Caco-2 (cell line): ENCODE measurements around the gene IL2RG. TPM values are rescaled to one million over a fixed set of nuclear protein-coding genes. Genes with fewer than 3 reads are reported as not detected.

Experiments used
- BruUV-seq: library from RNA; stranded (reverse); fragments of 400-500 nt; replicated peaks from 2 replicates; lab custom pipeline; 2021; lab: Mats Ljungman, UMichigan
- CTCF ChIA-PET: fragments of 300-600 bp; sonication (Branson Sonifier 250); formaldehyde crosslinking; loops from one replicate; lab custom pipeline; 2022; ENCODE audit warnings: antibody characterized with exemption; lab: Charles Lee
- POLR2A ChIA-PET: fragments of 300-600 bp; sonication (Branson Sonifier 250); formaldehyde crosslinking; loops from one replicate; lab custom pipeline; 2022; ENCODE audit warnings: antibody characterized with exemption; lab: Charles Lee
- DNase-seq, 2 experiments: peaks; one replicate each; pipeline versions ENCODE4 v3.0.0 to v3.0.0-alpha.2; 2020 to 2022
- H3K27me3 ChIP-seq: replicated peaks from 2 replicates; pipeline ENCODE4 v1.6.0; 2011; ENCODE audit warnings: low read length; ENCODE audit not compliant: control insufficient read depth, insufficient read depth
- H3K36me3 ChIP-seq: 2 replicates; pipeline ENCODE4 v1.5.1; 2011; ENCODE audit warnings: low read length; ENCODE audit not compliant: control insufficient read depth, insufficient read depth
- H3K4me1 ChIP-seq: fragments of 250-450 bp; sonication (Bioruptor Pico); 2 replicates; pipeline ENCODE4 v1.5.1; 2020; ENCODE audit warnings: mild to moderate bottlenecking
- H3K4me3 ChIP-seq: 2 replicates; pipeline ENCODE4 v1.5.1; 2011; ENCODE audit warnings: low read depth, mild to moderate bottlenecking, control low read depth, low read length
- H3K9me3 ChIP-seq: fragments of 250-450 bp; sonication (Bioruptor Pico); 2 replicates; pipeline ENCODE4 v1.5.1; 2020; ENCODE audit warnings: mild to moderate bottlenecking, moderate library complexity
- H3K27ac Mint-ChIP-seq: one replicate; pipeline ENCODE4 v1.8.0; 2022; ENCODE audit warnings: mixed read lengths; ENCODE audit not compliant: unreplicated experiment
- H3K27me3 Mint-ChIP-seq: one replicate; pipeline ENCODE4 v1.8.0; 2022; ENCODE audit warnings: mixed read lengths; ENCODE audit not compliant: insufficient read depth, unreplicated experiment
- H3K36me3 Mint-ChIP-seq: one replicate; pipeline ENCODE4 v1.8.0; 2022; ENCODE audit warnings: mild to moderate bottlenecking, mixed read lengths; ENCODE audit not compliant: insufficient read depth, unreplicated experiment
- H3K4me1 Mint-ChIP-seq: one replicate; pipeline ENCODE4 v1.8.0; 2022; ENCODE audit warnings: low read depth, mixed read lengths; ENCODE audit not compliant: unreplicated experiment
- H3K4me3 Mint-ChIP-seq: one replicate; pipeline ENCODE4 v1.8.0; 2022; ENCODE audit warnings: mild to moderate bottlenecking, moderate library complexity, mixed read lengths; ENCODE audit not compliant: unreplicated experiment
- H3K9me3 Mint-ChIP-seq: one replicate; pipeline ENCODE4 v1.8.0; 2022; ENCODE audit warnings: mixed read lengths; ENCODE audit not compliant: unreplicated experiment
- intact Hi-C: fragments of 100-400 bp; cut with micrococcal nuclease; formaldehyde crosslinking; loops from one replicate; pipeline ENCODE4 v1.10.0; 2022; ENCODE audit not compliant: unreplicated experiment
- total RNA-seq: library from RNA; stranded (reverse); gene quantifications from 2 replicates; pipeline ENCODE4 v1.2.3, GENCODE V29; 2022
- TF ChIP-seq, protein P1 (sequence below), 2 experiments: fragments of 200-600 bp in 1 of 2; IDR thresholded peaks; 1 replicate in 1 of 2; 2 replicates in 1 of 2; pipeline versions ENCODE4 v1.5.1 to v1.8.0; 2011 to 2022; ENCODE audit warnings: antibody characterized with exemption in 1 of 2, control low read depth in 1 of 2, inconsistent platforms in 1 of 2, low read depth in 1 of 2, low read length in 1 of 2, mild to moderate bottlenecking in 1 of 2, moderate library complexity in 1 of 2; ENCODE audit not compliant: insufficient read depth in 1 of 2, severe bottlenecking in 1 of 2, unreplicated experiment in 1 of 2

Gene IL2RG
- total RNA-seq, 1 experiment from 2014 or later: 5.1 TPM

DNA sequence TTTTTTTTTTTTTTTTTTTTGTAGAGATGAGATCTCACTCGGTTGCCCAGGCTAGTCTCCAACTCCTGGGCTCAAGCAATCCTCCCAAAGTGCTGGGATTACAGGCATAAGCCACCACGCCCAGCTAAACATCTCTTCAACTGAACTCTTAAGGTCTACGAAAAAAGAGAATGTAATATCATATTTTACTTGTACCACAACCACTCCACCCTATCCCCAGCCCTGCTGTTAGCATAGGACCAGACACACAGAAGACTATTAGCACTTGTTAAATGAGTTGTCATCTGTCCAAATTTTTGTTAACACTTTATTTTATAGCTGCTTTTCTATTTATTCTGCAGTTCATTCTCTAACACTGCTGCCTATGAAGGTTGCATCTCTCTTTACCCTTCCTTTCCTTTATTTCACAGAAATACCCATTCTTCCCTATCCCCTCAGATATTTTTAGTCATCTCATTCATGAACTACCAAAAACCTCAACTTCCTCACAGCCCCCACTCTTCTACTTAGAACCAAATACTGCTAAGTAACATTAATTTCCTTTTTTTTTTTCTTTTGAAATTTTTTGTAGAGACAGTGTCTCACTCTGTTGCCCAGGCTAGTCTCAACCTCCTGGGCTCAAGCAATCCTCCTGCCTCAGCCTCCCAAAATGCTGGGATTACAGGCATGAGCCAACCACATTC, 53.4 kb downstream of the IL2RG start:
- H3K36me3 Mint-ChIP-seq: peaks cover 34% of the 10 kb centered on the region
- H3K27me3 Mint-ChIP-seq: no peaks in the 10 kb centered on the region
- no peak overlapping the region for H3K4me3 ChIP-seq
- H3K36me3 ChIP-seq: no peaks in the 10 kb centered on the region
- H3K27ac Mint-ChIP-seq: no peak overlapping the region
- no peaks in the 10 kb centered on the region for H3K27me3 ChIP-seq
- CTCF ChIA-PET: no interaction called here
- H3K9me3 ChIP-seq: no peaks in the 10 kb centered on the region
- intact Hi-C loops: no loop called here
- DNase-seq: no peak
- no peak overlapping the region for H3K4me3 Mint-ChIP-seq
- no TSS peak for BruUV-seq
- H3K4me1 ChIP-seq: peaks cover 9% of the 10 kb centered on the region
- peaks cover 9% of the 10 kb centered on the region for H3K4me1 Mint-ChIP-seq
- no peaks in the 10 kb centered on the region for H3K9me3 Mint-ChIP-seq
- TF ChIP-seq, protein P1, sequence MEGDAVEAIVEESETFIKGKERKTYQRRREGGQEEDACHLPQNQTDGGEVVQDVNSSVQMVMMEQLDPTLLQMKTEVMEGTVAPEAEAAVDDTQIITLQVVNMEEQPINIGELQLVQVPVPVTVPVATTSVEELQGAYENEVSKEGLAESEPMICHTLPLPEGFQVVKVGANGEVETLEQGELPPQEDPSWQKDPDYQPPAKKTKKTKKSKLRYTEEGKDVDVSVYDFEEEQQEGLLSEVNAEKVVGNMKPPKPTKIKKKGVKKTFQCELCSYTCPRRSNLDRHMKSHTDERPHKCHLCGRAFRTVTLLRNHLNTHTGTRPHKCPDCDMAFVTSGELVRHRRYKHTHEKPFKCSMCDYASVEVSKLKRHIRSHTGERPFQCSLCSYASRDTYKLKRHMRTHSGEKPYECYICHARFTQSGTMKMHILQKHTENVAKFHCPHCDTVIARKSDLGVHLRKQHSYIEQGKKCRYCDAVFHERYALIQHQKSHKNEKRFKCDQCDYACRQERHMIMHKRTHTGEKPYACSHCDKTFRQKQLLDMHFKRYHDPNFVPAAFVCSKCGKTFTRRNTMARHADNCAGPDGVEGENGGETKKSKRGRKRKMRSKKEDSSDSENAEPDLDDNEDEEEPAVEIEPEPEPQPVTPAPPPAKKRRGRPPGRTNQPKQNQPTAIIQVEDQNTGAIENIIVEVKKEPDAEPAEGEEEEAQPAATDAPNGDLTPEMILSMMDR (IDR thresholded peaks at IDR 0.05; ENCODE audit: insufficient read depth in 1 of 2, low read depth in 1 of 2, low read length in 1 of 2, severe bottlenecking in 1 of 2, unreplicated experiment in 1 of 2): no peak
- POLR2A ChIA-PET: interaction anchor here (0.6 kb wide), 1 partner anchor 8 kb away, joined by 3 read pairs; no protein-coding TSS in a partner anchor

Other genes starting within 250 kb of the IL2RG start
- gene TEX11, start 202.9 kb downstream of the IL2RG start, total RNA-seq: 0.23 TPM in 1 of 2 replicates, not detected in the other
- 0.23 TPM in 2 replicates for gene SLC7A3, start 180.5 kb downstream of the IL2RG start, total RNA-seq
- 88.0 and 89.0 TPM in 2 replicates for gene SNX12, start 43.2 kb downstream of the IL2RG start, total RNA-seq
- gene FOXO4, start 15.7 kb downstream of the IL2RG start, total RNA-seq: 13.7 and 17.4 TPM in 2 replicates
- gene CXorf65, start 4.8 kb downstream of the IL2RG start, total RNA-seq: 1.5 TPM in 1 of 2 replicates, not detected in the other
- gene MED12, start 7.0 kb upstream of the IL2RG start, total RNA-seq: 44.1 and 55.4 TPM in 2 replicates
- gene NLGN3, start 33.3 kb upstream of the IL2RG start, total RNA-seq: 0.61 and 0.67 TPM in 2 replicates
- 35.7 and 37.6 TPM in 2 replicates for gene GJB1, start 111.6 kb upstream of the IL2RG start, total RNA-seq
- 51.9 and 55.1 TPM in 2 replicates for gene ZMYM3, start 142.6 kb upstream of the IL2RG start, total RNA-seq
- 477 and 482 TPM in 2 replicates for gene NONO, start 172.1 kb upstream of the IL2RG start, total RNA-seq
- gene ITGB1BP2, start 190.2 kb upstream of the IL2RG start, total RNA-seq: 4.2 and 6.1 TPM in 2 replicates